GM12892 (cell line): ENCODE data around the gene THRB.

ENCODE experiments used
- POLR2A ChIP-seq: IDR thresholded peaks from 2 replicates; pipeline ENCODE4 v1.6.1; 2011; ENCODE audit warnings: low read depth, low read length, control low read depth
- POLR2AphosphoS5 ChIP-seq: IDR thresholded peaks from 2 replicates; pipeline ENCODE4 v1.6.1; 2011; ENCODE audit warnings: low read depth, low read length, control low read depth
- TAF1 ChIP-seq: IDR thresholded peaks from 2 replicates; pipeline ENCODE4 v1.6.1; 2011; ENCODE audit warnings: low read depth, mild to moderate bottlenecking, control low read depth, low read length, borderline replicate concordance

DNA sequence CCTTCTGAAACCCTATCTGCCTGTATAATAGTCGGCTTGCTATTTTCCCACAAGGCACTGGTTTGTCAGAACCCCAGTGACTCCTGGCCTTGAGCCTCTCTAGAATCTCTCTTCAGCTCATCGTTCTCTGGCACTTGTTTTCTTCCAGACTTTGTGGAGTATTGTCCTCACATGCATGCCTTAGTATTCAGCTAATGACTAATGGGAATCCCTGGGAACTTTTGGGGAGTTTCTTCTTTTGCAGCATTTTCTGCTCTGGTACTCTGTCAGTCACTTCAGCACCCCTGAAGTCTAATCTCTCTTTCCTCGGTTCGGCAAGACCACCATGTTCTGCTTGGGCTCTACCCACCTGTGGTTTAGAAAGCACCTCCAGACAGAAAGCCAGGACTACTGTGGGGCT, 35.8 kb upstream of the THRB start:
- TF ChIP-seq POLR2AphosphoS5 (no peak), POLR2A (no peak), TAF1 (no peak)
